Breast epithelium (tissue), 3 donors: ENCODE data around the gene GHRL.

ENCODE experiments used
- POLR2A ChIP-seq: fragments of 450-650 bp; IDR thresholded peaks from one replicate; pipeline ENCODE4 v1.6.1; 2016; ENCODE audit warnings: antibody characterized with exemption, mild to moderate bottlenecking, moderate library complexity
- TF ChIP-seq, protein P1 (sequence below), 3 donors: fragments of 450-650 bp; IDR thresholded peaks; one replicate each; pipeline ENCODE4 v1.5.1; 2016 to 2017; ENCODE audit warnings: antibody characterized with exemption in 3 of 3, mild to moderate bottlenecking in 3 of 3, moderate library complexity in 3 of 3

DNA sequence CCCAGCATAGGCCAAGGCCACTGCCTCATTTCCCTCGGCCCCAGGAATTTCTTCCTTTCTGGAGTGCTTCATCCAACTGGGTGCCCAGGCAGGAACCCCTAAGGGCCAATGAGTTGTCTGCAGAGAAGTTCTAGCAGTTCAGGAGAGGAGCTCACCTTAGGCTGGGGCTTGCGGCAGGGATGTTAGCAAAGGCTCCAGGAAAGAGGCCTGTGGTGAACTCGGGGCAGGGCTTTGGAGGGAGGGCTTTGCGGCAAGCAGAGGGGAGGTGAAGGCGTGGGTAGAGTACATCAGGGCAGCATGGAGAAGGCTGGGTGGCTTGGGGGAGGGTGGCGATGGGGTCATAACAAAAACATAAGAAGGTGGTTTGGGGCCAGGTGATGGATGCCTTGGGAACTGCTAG lies 1.1 kb downstream of the GHRL start:
- TF ChIP-seq, protein P1, sequence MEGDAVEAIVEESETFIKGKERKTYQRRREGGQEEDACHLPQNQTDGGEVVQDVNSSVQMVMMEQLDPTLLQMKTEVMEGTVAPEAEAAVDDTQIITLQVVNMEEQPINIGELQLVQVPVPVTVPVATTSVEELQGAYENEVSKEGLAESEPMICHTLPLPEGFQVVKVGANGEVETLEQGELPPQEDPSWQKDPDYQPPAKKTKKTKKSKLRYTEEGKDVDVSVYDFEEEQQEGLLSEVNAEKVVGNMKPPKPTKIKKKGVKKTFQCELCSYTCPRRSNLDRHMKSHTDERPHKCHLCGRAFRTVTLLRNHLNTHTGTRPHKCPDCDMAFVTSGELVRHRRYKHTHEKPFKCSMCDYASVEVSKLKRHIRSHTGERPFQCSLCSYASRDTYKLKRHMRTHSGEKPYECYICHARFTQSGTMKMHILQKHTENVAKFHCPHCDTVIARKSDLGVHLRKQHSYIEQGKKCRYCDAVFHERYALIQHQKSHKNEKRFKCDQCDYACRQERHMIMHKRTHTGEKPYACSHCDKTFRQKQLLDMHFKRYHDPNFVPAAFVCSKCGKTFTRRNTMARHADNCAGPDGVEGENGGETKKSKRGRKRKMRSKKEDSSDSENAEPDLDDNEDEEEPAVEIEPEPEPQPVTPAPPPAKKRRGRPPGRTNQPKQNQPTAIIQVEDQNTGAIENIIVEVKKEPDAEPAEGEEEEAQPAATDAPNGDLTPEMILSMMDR (IDR thresholded peaks at IDR 0.05) = no peak
- TF ChIP-seq POLR2A = no peak
